IMR-90 (cell line): ENCODE results near the gene REPS2. TPM values are rescaled to one million over a fixed set of nuclear protein-coding genes. Genes with fewer than 3 reads are reported as not detected.

ENCODE experiments used
- ATAC-seq: fragments of 200-7000 bp; cut with Tn5 transposase; 2 replicates; pipeline ENCODE4 v1.9.1; 2020; ENCODE audit warnings: low read depth, mild to moderate bottlenecking, moderate library complexity
- BruUV-seq: library from RNA; stranded (reverse); fragments of 400-500 nt; replicated peaks from 2 replicates; lab custom pipeline; 2021; lab: Mats Ljungman, UMichigan
- CTCF ChIA-PET: fragments of 300-600 bp; formaldehyde crosslinking; extraction: SDS; loops from one replicate; lab custom pipeline; 2021; ENCODE audit warnings: antibody characterized with exemption; lab: Yijun Ruan, JAX
- POLR2A ChIA-PET: fragments of 300-600 bp; sonication (Branson Sonifier 250); formaldehyde crosslinking; loops from one replicate; lab custom pipeline; 2022; ENCODE audit warnings: antibody characterized with exemption; ENCODE audit not compliant: unreplicated experiment; lab: Charles Lee
- DNase-seq: peaks from one replicate; pipeline ENCODE4 v3.0.0; 2013
- H2AFZ ChIP-seq: replicated peaks from 2 replicates; pipeline ENCODE3; 2013; ENCODE audit warnings: low read length, mild to moderate bottlenecking; ENCODE audit not compliant: poor library complexity
- H2AK5ac ChIP-seq: 2 replicates; pipeline ENCODE4 v1.6.1; 2013; ENCODE audit warnings: low read depth, low read length, inconsistent platforms
- H2AK9ac ChIP-seq: replicated peaks from 2 replicates; pipeline ENCODE3; 2013; ENCODE audit warnings: mild to moderate bottlenecking, low read depth, low read length, moderate library complexity; ENCODE audit not compliant: poor library complexity
- H2BK120ac ChIP-seq: 2 replicates; pipeline ENCODE4 v1.6.1; 2013; ENCODE audit warnings: low read depth, low read length, inconsistent platforms
- H2BK15ac ChIP-seq: 3 replicates; pipeline ENCODE4 v1.6.1; 2013; ENCODE audit warnings: low read depth, low read length, inconsistent platforms
- H2BK20ac ChIP-seq: 2 replicates; pipeline ENCODE4 v1.6.1; 2013; ENCODE audit warnings: low read depth, mild to moderate bottlenecking, inconsistent platforms, low read length, moderate library complexity
- H2BK5ac ChIP-seq: 2 replicates; pipeline ENCODE4 v1.6.1; 2013; ENCODE audit warnings: mild to moderate bottlenecking, low read depth, low read length, inconsistent platforms; ENCODE audit not compliant: poor library complexity, severe bottlenecking
- H3K14ac ChIP-seq: replicated peaks from 2 replicates; pipeline ENCODE4 v1.6.1; 2013; ENCODE audit warnings: low read depth, low read length, inconsistent platforms
- H3K18ac ChIP-seq: 2 replicates; pipeline ENCODE4 v1.6.1; 2013; ENCODE audit warnings: low read depth, low read length, control low read depth
- H3K23ac ChIP-seq: 2 replicates; pipeline ENCODE4 v1.6.1; 2013; ENCODE audit warnings: low read depth, low read length, inconsistent platforms
- H3K27ac ChIP-seq: 2 replicates; pipeline ENCODE4 v1.5.1; 2013; ENCODE audit warnings: mild to moderate bottlenecking, control low read depth, low read length; ENCODE audit not compliant: insufficient read depth
- H3K27me3 ChIP-seq: 2 replicates; pipeline ENCODE4 v1.6.1; 2013; ENCODE audit warnings: low read length; ENCODE audit not compliant: control insufficient read depth, insufficient read depth
- H3K36me3 ChIP-seq: 2 replicates; pipeline ENCODE4 v1.6.1; 2013; ENCODE audit warnings: low read length, mixed read lengths; ENCODE audit not compliant: control insufficient read depth, insufficient read depth
- H3K4ac ChIP-seq: 2 replicates; pipeline ENCODE4 v1.6.1; 2013; ENCODE audit warnings: low read depth, low read length, inconsistent platforms
- H3K4me1 ChIP-seq: 2 replicates; pipeline ENCODE4 v1.6.1; 2013; ENCODE audit warnings: low read length, mixed read lengths; ENCODE audit not compliant: control insufficient read depth, insufficient read depth
- H3K4me2 ChIP-seq: 2 replicates; pipeline ENCODE4 v1.6.1; 2013; ENCODE audit warnings: low read depth, mild to moderate bottlenecking, control low read depth, low read length, moderate library complexity
- H3K4me3 ChIP-seq: 2 replicates; pipeline ENCODE4 v1.5.1; 2013; ENCODE audit warnings: low read depth, mild to moderate bottlenecking, control low read depth, low read length, moderate library complexity; ENCODE audit not compliant: insufficient read depth
- H3K56ac ChIP-seq: 2 replicates; pipeline ENCODE4 v1.6.1; 2013; ENCODE audit warnings: low read length, inconsistent platforms; ENCODE audit not compliant: insufficient read depth; ENCODE audit errors: extremely low read depth
- H3K79me1 ChIP-seq, 2 experiments: 2 replicates each; pipeline ENCODE4 v1.6.1; 2013; ENCODE audit warnings: low read length in 2 of 2, inconsistent platforms in 1 of 2, low read depth in 1 of 2
- H3K9ac ChIP-seq: 2 replicates; pipeline ENCODE4 v1.6.1; 2013; ENCODE audit warnings: low read depth, low read length, control low read depth
- H3K9me1 ChIP-seq: 2 replicates; pipeline ENCODE4 v1.6.1; 2013; ENCODE audit warnings: low read length, inconsistent platforms; ENCODE audit not compliant: insufficient read depth
- H3K9me3 ChIP-seq: 2 replicates; pipeline ENCODE4 v1.6.1; 2013; ENCODE audit warnings: low read length; ENCODE audit not compliant: control insufficient read depth, insufficient read depth
- H4K20me1 ChIP-seq: 2 replicates; pipeline ENCODE4 v1.6.1; 2013; ENCODE audit warnings: low read length, inconsistent platforms; ENCODE audit not compliant: insufficient read depth
- H4K5ac ChIP-seq: 2 replicates; pipeline ENCODE4 v1.6.1; 2013; ENCODE audit warnings: mild to moderate bottlenecking, low read depth, low read length, control low read depth
- H4K8ac ChIP-seq, 2 experiments: 2 replicates each; pipeline ENCODE4 v1.6.1; 2013; ENCODE audit warnings: low read depth in 2 of 2, low read length in 2 of 2, control low read depth in 1 of 2, inconsistent platforms in 1 of 2
- H4K91ac ChIP-seq: 2 replicates; pipeline ENCODE4 v1.6.1; 2013; ENCODE audit warnings: low read depth, low read length, inconsistent platforms; ENCODE audit not compliant: insufficient read depth
- MAFK ChIP-seq: IDR thresholded peaks from 2 replicates; pipeline ENCODE4 v1.6.1; 2012; ENCODE audit warnings: low read depth, low read length, improper control_type of control experiment
- MXI1 ChIP-seq: IDR thresholded peaks from 2 replicates; pipeline ENCODE4 v1.6.1; 2012; ENCODE audit warnings: low read depth, mild to moderate bottlenecking, low read length, moderate library complexity, borderline replicate concordance
- dilution Hi-C: fragments of 300-500 bp; cut with HindIII; formaldehyde crosslinking; loops from one replicate; pipeline ENCODE4 v1.14.3; 2018; ENCODE audit warnings: low sequenced_read_pairs; ENCODE audit not compliant: unreplicated experiment
- in situ Hi-C: fragments of 300-500 bp; cut with MboI; formaldehyde crosslinking; loops from 3 replicates; pipeline ENCODE4 v1.14.3; 2019; ENCODE audit warnings: low sequenced_read_pairs, inconsistent platforms, mixed read lengths
- intact Hi-C: fragments of 100-400 bp; cut with micrococcal nuclease; formaldehyde crosslinking; loops from 2 replicates; pipeline ENCODE4 v1.10.0; 2022
- polyA plus RNA-seq, 3 experiments: library from polyadenylated mRNA; depleted of rRNA; stranded (reverse); fragments of >200 nt; gene quantifications; 2 replicates each; pipeline ENCODE4 v1.2.3, GENCODE V29; 2012; ENCODE audit warnings: low replicate concordance in 1 of 3
- total RNA-seq: library from RNA; depleted of rRNA; stranded (reverse); fragments of >200 nt; gene quantifications from 2 replicates; pipeline ENCODE4 v1.2.3, GENCODE V29; 2012

Gene REPS2
- total and polyA plus RNA-seq, 2 of the 4 experiments (the other 2 are of a cell fraction) = 0.02 to 0.18 TPM

- Histone ChIP-seq H3K4me3 (no peak overlapping the region), H3K4me2 (no peak overlapping the region), H3K23ac (no peak overlapping the region), H4K8ac (no peak overlapping the region), H4K20me1 (no peaks in the 10 kb centered on the region), H2BK120ac (no peak overlapping the region), H3K18ac (no peak overlapping the region), H3K9ac (no peak overlapping the region), H3K56ac (no peak overlapping the region), H2BK5ac (no peak overlapping the region), H3K14ac (no peak overlapping the region), H3K36me3 (no peaks in the 10 kb centered on the region), H3K9me1 (no peaks in the 10 kb centered on the region), H3K9me3 (no peaks in the 10 kb centered on the region), H4K5ac (no peak overlapping the region), H2AFZ (no peak overlapping the region), H3K4ac (no peak overlapping the region), H2BK20ac (no peak overlapping the region), H3K4me1 (no peaks in the 10 kb centered on the region), H3K27me3 (peaks cover 12% of the 10 kb centered on the region), H4K91ac (no peak overlapping the region), H2BK15ac (no peak overlapping the region), H3K79me1 (no peaks in the 10 kb centered on the region), H2AK5ac (no peak overlapping the region), H3K27ac (no peak overlapping the region), H2AK9ac (no peak overlapping the region)
- ATAC-seq = no peak
- dilution Hi-C loops = no loop called here
- no peak for DNase-seq
- POLR2A ChIA-PET = no interaction called here
- peak; percentile 59 for TF ChIP-seq MAFK
- no peak for TF ChIP-seq MXI1
- in situ Hi-C loops = no loop called here
- CTCF ChIA-PET = no interaction called here
- no TSS peak for BruUV-seq
- intact Hi-C loops = no loop called here
Observed at GRCh38 chrX:16918979-16919378, 27.5 kb upstream of the REPS2 start.
